Right kidney (tissue), 9 donors: ENCODE results near the gene TOR4A.

Experiments used
- DNase-seq: peaks from one replicate; pipeline ENCODE4 v3.0.0-alpha.2; 2016
- long read RNA-seq, 8 donors: transcript quantifications; one replicate each; lab custom pipeline, GENCODE V29; 2026

The TOR4A gene
- long read RNA-seq, donor 1, full-length matches to known transcripts = 1 of 1 reads
- long read RNA-seq, donor 1, partial matches to known transcripts = 0 of 1 reads
- long read RNA-seq, donor 1, other reads (novel, unspliced or antisense) = 0 of 1 reads
- long read RNA-seq, donor 2, full-length matches to known transcripts = 1 of 1 reads
- long read RNA-seq, donor 2, partial matches to known transcripts = 0 of 1 reads
- long read RNA-seq, donor 2, other reads (novel, unspliced or antisense) = 0 of 1 reads
- long read RNA-seq, donor 3 = 0 reads
- long read RNA-seq, donor 4, full-length matches to known transcripts = 3 of 3 reads
- long read RNA-seq, donor 4, partial matches to known transcripts = 0 of 3 reads
- long read RNA-seq, donor 4, other reads (novel, unspliced or antisense) = 0 of 3 reads
- long read RNA-seq, donor 5, full-length matches to known transcripts = 1 of 1 reads
- long read RNA-seq, donor 5, partial matches to known transcripts = 0 of 1 reads
- long read RNA-seq, donor 5, other reads (novel, unspliced or antisense) = 0 of 1 reads
- long read RNA-seq, donor 6, full-length matches to known transcripts = 2 of 2 reads
- long read RNA-seq, donor 6, partial matches to known transcripts = 0 of 2 reads
- long read RNA-seq, donor 6, other reads (novel, unspliced or antisense) = 0 of 2 reads
- long read RNA-seq, donor 7, full-length matches to known transcripts = 4 of 4 reads
- long read RNA-seq, donor 7, partial matches to known transcripts = 0 of 4 reads
- long read RNA-seq, donor 7, other reads (novel, unspliced or antisense) = 0 of 4 reads
- long read RNA-seq, donor 8, full-length matches to known transcripts = 3 of 3 reads
- long read RNA-seq, donor 8, partial matches to known transcripts = 0 of 3 reads
- long read RNA-seq, donor 8, other reads (novel, unspliced or antisense) = 0 of 3 reads

DNA sequence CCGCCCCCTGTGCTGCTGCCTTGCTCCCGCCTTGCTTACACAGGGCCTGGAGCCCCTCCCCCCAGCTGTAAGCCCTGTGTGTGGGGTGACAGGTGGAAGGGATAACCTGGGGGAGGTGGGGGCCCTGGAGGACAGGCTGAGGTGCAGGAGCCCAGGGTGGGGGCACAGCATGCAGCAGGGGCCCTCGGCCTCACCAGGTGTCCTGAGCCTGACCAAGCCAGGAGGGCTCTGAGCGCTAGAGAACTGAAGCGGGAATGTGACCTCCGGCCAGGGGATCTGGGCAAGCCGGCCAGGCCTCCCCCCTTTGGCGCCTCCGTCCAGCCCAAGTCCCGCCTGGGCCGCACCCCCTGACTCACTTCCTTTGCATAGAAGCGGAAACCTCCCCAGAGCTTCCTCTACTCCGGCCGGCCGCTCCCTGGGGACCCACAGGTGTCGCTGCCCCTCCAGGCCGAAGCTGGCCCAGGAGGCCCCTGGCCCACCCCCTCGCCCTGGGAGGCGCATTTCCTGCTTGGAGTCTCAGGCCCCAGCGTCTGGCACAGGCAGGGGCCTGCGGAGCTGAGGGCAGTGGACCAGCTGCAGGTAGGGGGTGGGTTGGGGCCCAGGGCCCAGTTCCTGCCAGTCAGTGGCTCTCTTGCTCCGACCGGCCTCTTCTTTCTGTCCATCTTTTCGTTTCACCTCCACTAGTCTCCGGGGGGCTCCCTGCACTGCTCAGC is at the start of gene TOR4A:
TSS of gene TOR4A (plus strand) at position 398 of the 713 bp plus-strand sequence. CDS start 964 bp downstream, outside the sequence.
- DNase-seq = peak; percentile 75

DNA sequence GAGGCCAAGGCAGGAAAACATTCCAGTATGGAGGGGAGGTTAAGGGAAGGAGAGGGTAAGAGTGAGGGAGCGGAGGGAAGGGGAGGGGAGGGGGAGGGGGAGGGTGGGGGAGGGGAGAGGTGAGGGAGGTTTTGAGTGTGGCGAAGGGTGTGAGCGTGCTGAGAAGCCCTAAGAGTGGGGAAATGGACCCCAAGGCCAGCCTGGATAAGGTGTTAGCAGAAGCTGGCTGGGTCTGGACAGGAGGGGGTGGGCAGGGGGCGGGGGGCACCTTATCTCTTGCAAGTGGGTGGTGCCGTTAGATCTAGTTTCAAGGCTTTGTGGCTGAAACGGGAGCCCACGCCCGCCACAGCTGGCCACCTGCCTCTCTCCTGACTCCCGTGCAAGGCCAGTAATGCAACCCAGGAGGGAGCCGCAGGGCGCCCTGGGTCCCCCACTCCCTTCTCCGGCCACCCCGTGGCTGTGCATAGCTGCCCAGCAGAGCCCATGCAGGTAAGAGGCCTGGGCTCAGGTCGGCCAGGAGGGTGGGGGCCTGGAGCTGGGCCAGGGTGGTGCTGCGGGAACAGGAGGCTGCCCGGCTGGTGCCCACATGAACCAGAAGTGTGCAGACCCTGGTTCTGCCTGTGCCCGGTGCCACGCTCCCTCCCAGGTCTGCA is 49.5 kb upstream of the TOR4A start:
- DNase-seq = no peak

GRCh38 chr9:137228506-137228967 is 49.0 kb upstream of the TOR4A start:
- no peak for DNase-seq

- no peak for DNase-seq
These were observed 48.3 kb upstream of the TOR4A start for GRCh38 chr9:137228968-137229896.

- no peak for DNase-seq
These were observed 47.4 kb upstream of the TOR4A start for GRCh38 chr9:137229903-137230704.

GRCh38 chr9:137230705-137231371 is 46.7 kb upstream of the TOR4A start, which contains the start of gene SLC34A3:
Gene SLC34A3, plus strand, starts transcription at chr9:137230901. Its CDS starts 802 bp downstream, at chr9:137231703.
- no peak for DNase-seq

- DNase-seq = no peak
These were observed 46.0 kb upstream of the TOR4A start for GRCh38 chr9:137231372-137232039.

- no peak for DNase-seq
These were observed 45.4 kb upstream of the TOR4A start for GRCh38 chr9:137232101-137232500.

GRCh38 chr9:137232510-137232909 is 45.0 kb upstream of the TOR4A start:
- DNase-seq = peak; percentile 6

- DNase-seq = no peak
These were observed 44.2 kb upstream of the TOR4A start for GRCh38 chr9:137233143-137233980.

DNA sequence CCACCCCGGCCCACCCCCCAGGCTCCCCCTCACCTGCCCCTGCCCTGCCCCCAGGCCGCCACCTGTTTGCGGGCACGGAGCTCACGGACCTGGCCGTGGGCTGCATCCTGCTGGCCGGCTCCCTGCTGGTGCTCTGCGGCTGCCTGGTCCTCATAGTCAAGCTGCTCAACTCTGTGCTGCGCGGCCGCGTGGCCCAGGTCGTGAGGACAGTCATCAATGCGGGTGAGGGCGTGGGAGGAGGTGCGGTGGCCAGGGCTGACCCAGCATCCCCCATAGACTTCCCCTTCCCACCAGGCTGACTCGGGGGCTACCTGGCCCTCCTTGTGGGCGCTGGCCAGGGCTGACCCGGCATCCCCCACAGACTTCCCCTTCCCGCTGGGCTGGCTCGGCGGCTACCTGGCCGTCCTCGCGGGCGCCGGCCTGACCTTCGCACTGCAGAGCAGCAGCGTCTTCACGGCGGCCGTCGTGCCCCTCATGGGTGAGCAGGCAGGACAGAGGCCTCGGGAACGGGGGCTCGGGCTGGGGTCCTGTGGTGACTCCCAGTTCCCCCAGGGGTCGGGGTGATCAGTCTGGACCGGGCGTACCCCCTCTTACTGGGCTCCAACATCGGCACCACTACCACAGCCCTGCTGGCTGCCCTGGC is 43.4 kb upstream of the TOR4A start:
- peak; percentile 38 for DNase-seq

GRCh38 chr9:137234758-137235423 is 42.6 kb upstream of the TOR4A start:
- no peak for DNase-seq

DNA sequence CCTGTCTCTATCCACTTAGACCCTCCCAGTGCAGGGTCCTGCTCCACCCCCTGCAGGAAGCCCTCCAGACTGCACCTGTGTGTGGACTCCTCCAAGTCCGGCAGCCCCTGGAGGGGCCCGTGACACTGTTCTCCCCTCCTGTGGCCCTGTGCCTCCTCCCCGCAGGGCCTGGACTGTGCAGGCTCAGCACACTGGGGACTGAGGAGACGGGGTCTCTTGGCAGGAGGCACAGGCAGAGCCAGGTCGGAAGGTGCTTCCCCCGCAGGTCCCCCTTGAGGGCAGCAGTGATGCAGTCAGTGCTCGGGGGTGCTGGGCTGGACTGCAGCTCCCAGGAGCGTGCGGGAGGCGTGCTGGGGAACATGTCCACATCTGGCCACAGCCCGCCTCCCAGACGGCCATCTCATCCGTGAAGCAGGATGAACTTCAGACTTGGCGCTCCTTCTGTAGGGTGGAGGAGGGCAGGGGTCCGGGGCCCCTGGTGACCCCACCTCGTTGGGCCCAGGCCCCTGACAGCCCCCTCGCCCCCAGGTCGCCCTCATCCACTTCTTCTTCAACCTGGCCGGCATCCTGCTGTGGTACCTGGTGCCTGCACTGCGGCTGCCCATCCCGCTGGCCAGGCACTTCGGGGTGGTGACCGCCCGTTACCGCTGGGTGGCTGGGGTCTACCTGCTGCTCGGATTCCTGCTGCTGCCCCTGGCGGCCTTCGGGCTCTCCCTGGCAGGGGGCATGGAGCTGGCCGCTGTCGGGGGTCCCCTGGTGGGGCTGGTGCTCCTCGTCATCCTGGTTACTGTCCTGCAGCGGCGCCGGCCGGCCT is 41.9 kb upstream of the TOR4A start:
- no peak for DNase-seq

DNA sequence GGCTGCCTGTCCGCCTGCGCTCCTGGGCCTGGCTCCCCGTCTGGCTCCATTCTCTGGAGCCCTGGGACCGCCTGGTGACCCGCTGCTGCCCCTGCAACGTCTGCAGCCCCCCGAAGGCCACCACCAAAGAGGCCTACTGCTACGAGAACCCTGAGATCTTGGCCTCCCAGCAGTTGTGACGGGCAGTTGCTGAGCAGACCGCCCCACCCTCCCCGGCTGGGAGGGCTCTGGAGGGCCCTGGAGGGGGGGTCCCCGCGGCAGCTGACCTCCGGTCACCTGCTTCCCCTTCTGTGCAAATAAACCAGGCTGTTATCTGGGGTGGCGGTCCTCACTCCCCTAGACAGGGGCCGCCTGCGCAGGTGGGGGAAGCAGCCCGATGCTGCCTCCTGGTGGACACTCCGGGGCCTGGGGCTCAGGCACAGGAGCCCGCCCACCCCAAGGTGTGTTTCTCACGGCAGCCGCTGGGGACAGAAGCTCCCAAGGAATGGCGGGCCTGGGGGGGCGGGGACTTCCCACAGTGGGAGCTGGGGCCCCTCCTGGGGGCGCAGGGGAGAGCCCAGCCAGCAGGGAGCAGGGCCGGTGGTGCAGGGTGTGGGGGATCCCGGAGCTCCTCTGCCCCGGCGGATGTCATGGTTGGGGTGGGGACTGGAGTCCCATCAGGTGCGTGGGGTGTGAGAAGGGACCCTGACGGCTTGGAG is 41.1 kb upstream of the TOR4A start:
- peak; percentile 85 for DNase-seq

DNA sequence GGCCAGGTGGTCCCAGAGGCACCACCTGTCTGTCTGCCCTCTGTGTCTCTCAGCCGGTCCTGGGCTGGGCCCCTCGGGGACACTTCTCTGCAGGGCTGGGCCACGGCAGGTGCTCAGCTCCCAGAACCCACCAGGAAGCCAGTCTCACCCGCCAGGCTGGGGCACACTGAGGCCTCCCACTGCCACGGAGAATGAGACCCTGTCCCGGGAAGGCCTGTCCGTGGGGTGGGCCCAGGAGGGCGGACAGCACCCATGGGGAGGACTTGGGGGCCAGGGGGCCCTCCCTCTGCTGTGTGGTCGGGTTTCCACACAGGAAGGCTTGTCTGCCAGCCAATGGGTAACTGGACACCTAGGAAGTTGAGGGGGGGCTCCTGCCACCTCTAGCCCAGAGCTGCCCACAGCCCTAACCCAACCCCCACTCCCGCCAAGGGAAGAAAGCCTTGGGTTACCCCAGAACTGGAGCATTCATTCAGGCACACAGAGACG is 40.5 kb upstream of the TOR4A start:
- DNase-seq = no peak
